HepG2 (cell line): Measurements from ENCODE around the gene FMNL2. TPM values are rescaled to one million over a fixed set of nuclear protein-coding genes. Genes with fewer than 3 reads are reported as not detected.

Experiments
- ESRRA ChIP-seq: sonication (generic); formaldehyde crosslinking; IDR thresholded peaks from 2 replicates; pipeline ENCODE4 v1.5.1; 2020; ENCODE audit warnings: mild to moderate bottlenecking, low read depth, missing genetic modification reagents
- GLI4 ChIP-seq: sonication (generic); formaldehyde crosslinking; IDR thresholded peaks from 2 replicates; pipeline ENCODE4 v1.5.1; 2020; ENCODE audit warnings: missing genetic modification reagents, mild to moderate bottlenecking, moderate library complexity, borderline replicate concordance
- HHEX ChIP-seq: IDR thresholded peaks from 2 replicates; pipeline ENCODE4 v1.6.1; 2016; ENCODE audit warnings: control low read depth
- MYPOP ChIP-seq: sonication (generic); formaldehyde crosslinking; IDR thresholded peaks from 2 replicates; pipeline ENCODE4 v1.8.1; 2023; ENCODE audit warnings: mild to moderate bottlenecking, moderate library complexity, missing genetic modification reagents
- NCOR1 ChIP-seq: fragments of 200-600 bp; sonication (generic); IDR thresholded peaks from 2 replicates; pipeline ENCODE4 v1.7.0; 2017; ENCODE audit warnings: antibody characterized with exemption, low read length, borderline replicate concordance
- NR2F1 ChIP-seq, 2 experiments: fragments of 450-650 bp in 1 of 2; formaldehyde crosslinking in 1 of 2; IDR thresholded peaks; 2 replicates each; pipeline versions ENCODE4 v1.5.0 to v1.6.1; 2016 to 2020; ENCODE audit warnings: mild to moderate bottlenecking in 1 of 2, missing compliant biosample characterization in 1 of 2, missing genetic modification reagents in 1 of 2, moderate library complexity in 1 of 2
- PAWR ChIP-seq: sonication (generic); formaldehyde crosslinking; IDR thresholded peaks from 2 replicates; pipeline ENCODE4 v1.4.0; 2020; ENCODE audit warnings: missing genetic modification reagents, mild to moderate bottlenecking, borderline replicate concordance
- PHF20 ChIP-seq: sonication (generic); formaldehyde crosslinking; IDR thresholded peaks from 2 replicates; pipeline ENCODE4 v1.5.0; 2020; ENCODE audit warnings: mild to moderate bottlenecking, missing genetic modification reagents
- PLRG1 ChIP-seq: fragments of 450-650 bp; conservative IDR thresholded peaks from 2 replicates; pipeline ENCODE4 v1.6.1; 2016
- POLR2G ChIP-seq: fragments of 200-400 bp; formaldehyde crosslinking; IDR thresholded peaks from 2 replicates; pipeline ENCODE4 v1.6.1; 2018; ENCODE audit warnings: mild to moderate bottlenecking, low read depth, low read length, moderate library complexity
- RAD21 ChIP-seq: fragments of 450-650 bp; formaldehyde crosslinking; IDR thresholded peaks from 2 replicates; pipeline ENCODE4 v1.5.0; 2020; ENCODE audit warnings: mild to moderate bottlenecking
- TFAP4 ChIP-seq: sonication (generic); IDR thresholded peaks from 2 replicates; pipeline ENCODE4 v1.6.1; 2016; ENCODE audit warnings: low read depth, borderline replicate concordance
- ZFP1 ChIP-seq: IDR thresholded peaks from 2 replicates; pipeline ENCODE4 v1.6.1; 2016
- ZFP36L2 ChIP-seq: sonication (generic); formaldehyde crosslinking; IDR thresholded peaks from 2 replicates; pipeline ENCODE4 v1.4.0; 2020; ENCODE audit warnings: missing genetic modification reagents
- ZIK1 ChIP-seq: sonication (generic); formaldehyde crosslinking; IDR thresholded peaks from 2 replicates; pipeline ENCODE4 v1.5.0; 2020; ENCODE audit warnings: mild to moderate bottlenecking, low read depth, missing genetic modification reagents, borderline replicate concordance
- ZMYM4 ChIP-seq: sonication (generic); formaldehyde crosslinking; IDR thresholded peaks from 2 replicates; pipeline ENCODE4 v1.8.1; 2023; ENCODE audit warnings: mild to moderate bottlenecking, missing genetic modification reagents
- ZNF232 ChIP-seq: sonication (generic); formaldehyde crosslinking; IDR thresholded peaks from 2 replicates; pipeline ENCODE4 v1.4.0; 2020; ENCODE audit warnings: missing genetic modification reagents, borderline replicate concordance
- ZNF280B ChIP-seq: sonication (generic); formaldehyde crosslinking; IDR thresholded peaks from 2 replicates; pipeline ENCODE4 v1.5.0; 2020; ENCODE audit warnings: missing genetic modification reagents, mild to moderate bottlenecking, borderline replicate concordance
- ZNF329 ChIP-seq: sonication (generic); formaldehyde crosslinking; IDR thresholded peaks from 2 replicates; pipeline ENCODE4 v1.9.0; 2021; ENCODE audit warnings: low read depth, mild to moderate bottlenecking, missing genetic modification reagents
- ZNF670 ChIP-seq: sonication (generic); formaldehyde crosslinking; IDR thresholded peaks from 2 replicates; pipeline ENCODE4 v1.8.0; 2022; ENCODE audit warnings: mild to moderate bottlenecking, missing genetic modification reagents, borderline replicate concordance
- polyA plus RNA-seq, 8 experiments: library from polyadenylated mRNA; depleted of rRNA in 3 of 8; stranded (reverse) in 7 of 8; unstranded in 1 of 8; fragments of >200 nt; fragmentation: Illumina TruSeq in 4 of 8; extraction: Trizol in 4 of 8; gene quantifications; 2 replicates each; pipeline versions ENCODE4 v1.2.1 to v1.2.3, GENCODE V29; 2011 to 2016; ENCODE audit warnings: low read depth in 4 of 8, missing spikeins in 1 of 8, mixed read lengths in 1 of 8; ENCODE audit not compliant: insufficient read depth in 1 of 8
- total RNA-seq, 5 experiments: library from RNA; depleted of rRNA; stranded (reverse); fragments of >200 nt; fragmentation: Illumina TruSeq; extraction: Trizol; gene quantifications; 2 replicates each; pipeline ENCODE4 v1.2.3, GENCODE V29; 2016; ENCODE audit warnings: low read depth in 1 of 5
- TF ChIP-seq, protein P1 (sequence below): sonication (generic); formaldehyde crosslinking; IDR thresholded peaks from 2 replicates; pipeline ENCODE4 v1.4.0; 2020; ENCODE audit warnings: mild to moderate bottlenecking, missing genetic modification reagents
- TF ChIP-seq, protein P2 (sequence below): IDR thresholded peaks from 2 replicates; pipeline ENCODE4 v1.6.1; 2018; ENCODE audit warnings: missing genetic modification reagents
- TF ChIP-seq, protein P3 (sequence below): sonication (generic); formaldehyde crosslinking; IDR thresholded peaks from 2 replicates; pipeline ENCODE4 v1.4.0; 2020; ENCODE audit warnings: mild to moderate bottlenecking, missing genetic modification reagents, borderline replicate concordance

Gene FMNL2
- total and polyA plus RNA-seq, 2 of the 13 experiments (the other 11 are each of a cell fraction or from before 2014, with no cell fraction given): 66.5 to 67.7 TPM

DNA sequence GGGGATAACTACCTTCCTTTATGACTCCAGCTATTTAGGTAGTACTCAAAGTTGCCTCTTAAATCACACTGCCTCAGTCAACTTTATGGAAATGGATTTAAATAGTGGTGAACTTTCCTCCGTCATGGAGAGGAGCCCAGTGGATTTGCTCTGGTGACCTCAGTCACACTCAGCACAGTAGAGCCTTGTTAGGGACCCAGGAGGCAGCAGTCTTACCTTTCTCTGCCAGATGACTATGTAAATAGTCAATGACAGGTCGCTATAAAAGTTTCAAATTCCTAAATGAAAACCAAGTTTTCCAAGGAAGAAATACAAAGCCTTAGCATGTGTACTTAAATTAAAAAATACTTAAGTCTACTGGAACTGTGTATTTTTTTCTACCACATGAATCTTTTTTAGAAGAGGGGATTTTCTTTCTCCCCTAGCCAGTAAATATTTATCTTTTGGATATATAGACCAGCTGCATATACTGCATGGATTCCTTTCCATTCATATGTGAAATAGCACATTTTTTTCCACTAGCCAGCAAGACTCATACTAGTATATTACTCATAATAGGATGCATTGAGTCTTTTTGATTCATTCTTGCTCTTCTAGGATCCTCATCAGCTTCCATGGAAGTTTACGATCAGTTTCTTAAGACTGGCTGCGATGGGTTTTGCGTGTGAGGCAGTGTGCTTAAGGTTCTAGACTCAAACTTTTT is 147.1 kb downstream of the FMNL2 start (continued):
- no peak for TF ChIP-seq ZNF670 (CRISPR knock-in tag)
- no peak for TF ChIP-seq PHF20 (CRISPR knock-in tag)
- TF ChIP-seq ESRRA (CRISPR knock-in tag): no peak
- TF ChIP-seq HHEX: no peak
- TF ChIP-seq ZMYM4 (CRISPR knock-in tag): peak; percentile 54; the same call in 1 of the 2 replicates
- TF ChIP-seq PAWR (CRISPR knock-in tag): no peak
- 0 out of 2 replicates have a peak, but pooled peaks have one; percentile 30 for TF ChIP-seq POLR2G
- TF ChIP-seq ZNF329 (CRISPR knock-in tag): no peak
- TF ChIP-seq NCOR1: no peak
- no peak for TF ChIP-seq ZFP1 (CRISPR knock-in tag)
- TF ChIP-seq TFAP4: peak; percentile 33; the same call in 1 of the 2 replicates
- TF ChIP-seq MYPOP: no peak
- TF ChIP-seq ZFP36L2 (CRISPR knock-in tag): no peak
- TF ChIP-seq GLI4 (CRISPR knock-in tag): no peak
- TF ChIP-seq, protein P1, sequence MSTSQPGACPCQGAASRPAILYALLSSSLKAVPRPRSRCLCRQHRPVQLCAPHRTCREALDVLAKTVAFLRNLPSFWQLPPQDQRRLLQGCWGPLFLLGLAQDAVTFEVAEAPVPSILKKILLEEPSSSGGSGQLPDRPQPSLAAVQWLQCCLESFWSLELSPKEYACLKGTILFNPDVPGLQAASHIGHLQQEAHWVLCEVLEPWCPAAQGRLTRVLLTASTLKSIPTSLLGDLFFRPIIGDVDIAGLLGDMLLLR (CRISPR knock-in tag): no peak
- no peak for TF ChIP-seq RAD21 (CRISPR knock-in tag)
- TF ChIP-seq, protein P2, sequence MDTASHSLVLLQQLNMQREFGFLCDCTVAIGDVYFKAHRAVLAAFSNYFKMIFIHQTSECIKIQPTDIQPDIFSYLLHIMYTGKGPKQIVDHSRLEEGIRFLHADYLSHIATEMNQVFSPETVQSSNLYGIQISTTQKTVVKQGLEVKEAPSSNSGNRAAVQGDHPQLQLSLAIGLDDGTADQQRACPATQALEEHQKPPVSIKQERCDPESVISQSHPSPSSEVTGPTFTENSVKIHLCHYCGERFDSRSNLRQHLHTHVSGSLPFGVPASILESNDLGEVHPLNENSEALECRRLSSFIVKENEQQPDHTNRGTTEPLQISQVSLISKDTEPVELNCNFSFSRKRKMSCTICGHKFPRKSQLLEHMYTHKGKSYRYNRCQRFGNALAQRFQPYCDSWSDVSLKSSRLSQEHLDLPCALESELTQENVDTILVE (CRISPR knock-in tag): no peak; the same call in 1 of the 2 replicates
- no peak for TF ChIP-seq ZIK1 (CRISPR knock-in tag)
- TF ChIP-seq NR2F1 (CRISPR knock-in tag; IDR thresholded peaks at IDR 0.05): 0 out of 4 replicates have a peak, but pooled peaks of 1 of the 2 experiments have one; percentile 29
- TF ChIP-seq, protein P3, sequence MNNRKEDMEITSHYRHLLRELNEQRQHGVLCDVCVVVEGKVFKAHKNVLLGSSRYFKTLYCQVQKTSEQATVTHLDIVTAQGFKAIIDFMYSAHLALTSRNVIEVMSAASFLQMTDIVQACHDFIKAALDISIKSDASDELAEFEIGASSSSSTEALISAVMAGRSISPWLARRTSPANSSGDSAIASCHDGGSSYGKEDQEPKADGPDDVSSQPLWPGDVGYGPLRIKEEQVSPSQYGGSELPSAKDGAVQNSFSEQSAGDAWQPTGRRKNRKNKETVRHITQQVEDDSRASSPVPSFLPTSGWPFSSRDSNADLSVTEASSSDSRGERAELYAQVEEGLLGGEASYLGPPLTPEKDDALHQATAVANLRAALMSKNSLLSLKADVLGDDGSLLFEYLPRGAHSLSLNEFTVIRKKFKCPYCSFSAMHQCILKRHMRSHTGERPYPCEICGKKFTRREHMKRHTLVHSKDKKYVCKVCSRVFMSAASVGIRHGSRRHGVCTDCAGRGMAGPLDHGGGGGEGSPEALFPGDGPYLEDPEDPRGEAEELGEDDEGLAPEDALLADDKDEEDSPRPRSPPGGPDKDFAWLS (CRISPR knock-in tag): no peak
- no peak for TF ChIP-seq ZNF232
- no peak for TF ChIP-seq PLRG1
- no peak for TF ChIP-seq ZNF280B (CRISPR knock-in tag)
